Large intestine (tissue), 3 donors: ENCODE measurements around the gene ESRP2. TPM values are rescaled to one million over a fixed set of nuclear protein-coding genes. Genes with fewer than 3 reads are reported as not detected.

ENCODE experiments used
- DNase-seq, 2 donors: peaks; one replicate each; pipeline versions ENCODE4 v3.0.0 to v3.0.0-alpha.2; 2013
- H3K27ac ChIP-seq: one replicate; pipeline ENCODE4 v1.5.1; 2013; ENCODE audit warnings: low read length
- H3K27me3 ChIP-seq: 2 replicates; pipeline ENCODE4 v1.6.1; 2013; ENCODE audit warnings: low read length; ENCODE audit not compliant: control insufficient read depth, insufficient read depth
- H3K36me3 ChIP-seq: 2 replicates; pipeline ENCODE4 v1.6.1; 2013; ENCODE audit warnings: low read length; ENCODE audit not compliant: control insufficient read depth, insufficient read depth
- H3K4me1 ChIP-seq: one replicate; pipeline ENCODE4 v1.6.1; 2013; ENCODE audit warnings: low read length; ENCODE audit not compliant: control insufficient read depth, insufficient read depth
- H3K4me3 ChIP-seq: one replicate; pipeline ENCODE4 v1.5.1; 2013; ENCODE audit warnings: low read length
- H3K9me3 ChIP-seq: one replicate; pipeline ENCODE4 v1.6.1; 2013; ENCODE audit warnings: mild to moderate bottlenecking, low read depth, low read length, moderate library complexity; ENCODE audit not compliant: control insufficient read depth
- WGBS: methylation state at CpG from one replicate; pipeline ENCODE4 v1.1.5; 2013; ENCODE audit warnings: low lambda C conversion rate; ENCODE audit not compliant: insufficient coverage; 5-methylcytosine and 5-hydroxymethylcytosine counted together
- polyA plus RNA-seq: library from polyadenylated mRNA; unstranded; fragments of 120-200 nt; gene quantifications from one replicate; pipeline ENCODE4 v1.2.1, GENCODE V29; 2013

The ESRP2 gene
- polyA plus RNA-seq, 1 donor, result 40.0 TPM

DNA sequence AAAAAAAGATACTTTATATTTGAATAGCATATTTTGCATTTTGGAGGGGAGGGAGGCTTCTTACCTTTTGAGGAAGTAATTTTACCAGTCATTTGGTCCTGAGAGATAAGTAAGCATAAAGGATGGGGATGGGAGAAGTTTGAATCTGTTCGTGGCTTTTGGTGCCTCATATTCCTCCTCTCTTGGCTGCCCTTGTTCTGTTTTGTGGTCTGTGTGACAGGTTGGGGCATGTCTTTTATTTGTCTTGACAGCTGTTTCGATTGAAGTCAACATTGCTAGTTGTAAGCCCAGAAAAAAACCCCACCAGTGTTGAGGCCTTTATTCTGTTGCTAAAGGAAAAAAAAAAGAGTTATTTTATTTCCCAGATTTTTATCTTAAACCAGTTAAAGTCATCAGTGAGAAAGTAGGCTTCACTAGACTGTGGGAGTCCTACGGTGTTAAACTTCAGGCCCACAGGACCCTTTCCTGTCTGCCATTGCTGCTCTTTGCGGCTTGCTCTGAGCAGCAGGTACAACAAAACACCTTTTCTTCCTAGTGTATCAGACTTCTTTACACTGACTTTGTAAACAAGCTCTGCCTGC lies 39.8 kb upstream of the ESRP2 start:
- 40% methylated on average over 1 of the region's 4 CpGs for WGBS
- Histone ChIP-seq H3K9me3 (no peaks in the 10 kb centered on the region), H3K27ac (no peak overlapping the region), H3K36me3 (peaks cover 14% of the 10 kb centered on the region), H3K4me3 (no peak overlapping the region), H3K27me3 (no peaks in the 10 kb centered on the region), H3K4me1 (peaks cover 13% of the 10 kb centered on the region)
- DNase-seq, result no peak

DNA sequence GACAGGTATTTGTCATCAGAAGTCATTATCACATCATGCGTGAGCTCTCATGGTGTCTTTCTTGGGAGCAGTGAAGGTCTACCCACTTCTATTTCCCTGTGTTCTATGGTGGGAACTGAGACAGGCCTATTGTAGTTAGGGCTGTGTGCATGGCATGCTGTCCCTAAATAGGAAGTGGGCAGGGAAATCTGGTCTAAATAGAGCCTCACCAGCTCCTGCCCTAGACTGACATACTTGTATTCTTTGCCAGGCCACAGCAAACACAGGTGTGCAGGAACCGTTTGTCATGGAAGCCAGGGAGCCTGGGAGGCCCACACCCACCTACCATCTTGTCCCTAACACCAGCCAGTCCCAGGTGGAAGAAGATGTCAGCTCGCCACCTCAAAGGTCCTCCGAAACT lies 38.5 kb upstream of the ESRP2 start:
- DNase-seq, result no peak
- Histone ChIP-seq H3K4me3 (no peak overlapping the region), H3K36me3 (peaks cover 14% of the 10 kb centered on the region), H3K4me1 (peaks cover 13% of the 10 kb centered on the region), H3K9me3 (no peaks in the 10 kb centered on the region), H3K27ac (no peak overlapping the region), H3K27me3 (no peaks in the 10 kb centered on the region)
- WGBS, result 100% methylated on average over 1 of the region's 4 CpGs

DNA sequence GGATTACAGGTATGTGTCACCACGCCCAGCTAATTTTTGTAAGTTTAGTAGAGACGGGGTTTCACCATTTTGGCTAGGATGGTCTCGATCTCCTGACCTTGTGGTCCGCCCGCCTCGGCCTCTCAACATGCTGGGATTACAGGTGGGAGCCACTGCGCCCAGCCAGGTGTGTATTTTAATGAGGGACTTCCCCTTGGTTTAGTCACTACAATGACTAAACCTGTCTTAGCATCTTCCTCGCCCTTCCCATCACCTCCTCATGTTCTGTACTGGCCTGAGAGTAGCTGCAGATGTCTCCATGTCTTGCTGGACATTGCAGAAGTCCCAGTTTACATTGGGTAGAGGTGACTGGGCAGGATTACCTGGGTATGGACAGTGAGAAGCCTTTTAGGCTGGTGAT lies 38.0 kb upstream of the ESRP2 start:
- Histone ChIP-seq H3K4me1 (peaks cover 13% of the 10 kb centered on the region), H3K4me3 (no peak overlapping the region), H3K36me3 (peaks cover 14% of the 10 kb centered on the region), H3K27me3 (no peaks in the 10 kb centered on the region), H3K9me3 (no peaks in the 10 kb centered on the region), H3K27ac (no peak overlapping the region)
- 100% methylated on average over 2 of the region's 8 CpGs for WGBS
- no peak for DNase-seq

DNA sequence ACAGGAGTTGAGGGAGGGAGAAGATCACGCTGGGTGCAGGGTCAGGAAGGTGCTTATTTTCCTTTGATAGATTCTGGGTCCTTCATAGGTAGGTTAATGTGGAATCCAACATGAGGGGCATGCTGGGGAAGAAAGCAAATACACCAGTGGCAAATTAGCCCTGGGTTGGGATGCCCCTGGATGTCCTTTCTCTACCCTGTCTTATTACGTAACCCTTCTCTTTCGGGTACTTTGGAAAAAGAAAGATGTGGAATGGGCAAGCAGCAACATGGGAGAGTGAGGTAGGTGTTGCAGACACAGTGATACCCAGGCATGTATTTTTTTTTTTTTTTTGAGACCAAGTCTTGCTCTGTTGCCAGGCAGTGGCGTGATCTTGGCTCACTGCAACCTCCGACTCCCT lies 37.5 kb upstream of the ESRP2 start:
- peaks cover 13% of the 10 kb centered on the region for H3K4me1 ChIP-seq
- DNase-seq, result no peak
- no peaks in the 10 kb centered on the region for H3K27me3 ChIP-seq
- no CpG with 5 or more reads among the region's 5 CpGs for WGBS
- H3K27ac ChIP-seq, result no peak overlapping the region
- H3K36me3 ChIP-seq, result peaks cover 14% of the 10 kb centered on the region
- no peak overlapping the region for H3K4me3 ChIP-seq
- H3K9me3 ChIP-seq, result no peaks in the 10 kb centered on the region

DNA sequence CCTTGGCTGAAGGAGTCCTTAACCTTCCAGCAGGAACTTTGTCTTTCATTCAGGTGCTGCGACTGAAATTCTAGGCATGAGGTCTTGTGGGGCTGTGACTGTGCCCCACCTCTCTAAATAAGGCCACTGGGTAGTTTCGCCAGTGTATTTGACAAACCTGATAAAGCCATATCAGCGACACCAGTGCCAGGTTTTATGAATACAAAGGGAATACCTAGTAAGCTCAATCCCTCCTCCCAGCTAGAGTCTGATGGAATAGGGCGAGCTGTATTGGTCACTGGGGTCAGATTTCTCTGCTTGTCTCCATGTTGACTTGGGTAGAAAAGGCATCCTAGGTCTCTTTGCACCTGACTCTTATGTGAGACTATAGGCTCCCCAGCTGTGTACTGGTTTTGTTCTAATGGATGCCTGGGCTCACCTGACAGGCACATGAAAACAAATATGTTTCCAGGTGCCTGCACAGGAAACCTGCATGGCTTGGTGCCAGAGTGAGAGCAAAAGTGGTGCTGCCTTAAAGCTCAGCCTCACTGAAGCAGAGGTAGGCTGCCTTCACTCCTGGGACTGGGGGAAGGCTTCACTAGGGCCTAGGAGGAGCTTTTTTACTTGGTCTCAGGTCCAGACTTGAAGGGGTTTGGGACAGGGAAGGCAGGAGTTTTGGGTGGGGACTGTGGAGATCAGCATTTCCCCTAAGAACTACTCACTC lies 36.7 kb upstream of the ESRP2 start:
- H3K4me3 ChIP-seq, result no peak overlapping the region
- H3K36me3 ChIP-seq, result peaks cover 14% of the 10 kb centered on the region
- no peaks in the 10 kb centered on the region for H3K9me3 ChIP-seq
- H3K27ac ChIP-seq, result no peak overlapping the region
- DNase-seq, result peak in 1 of 2 donors; percentile 36
- no peaks in the 10 kb centered on the region for H3K27me3 ChIP-seq
- H3K4me1 ChIP-seq, result peaks cover 16% of the 10 kb centered on the region
- WGBS, result no CpG with 5 or more reads among the region's 4 CpGs

DNA sequence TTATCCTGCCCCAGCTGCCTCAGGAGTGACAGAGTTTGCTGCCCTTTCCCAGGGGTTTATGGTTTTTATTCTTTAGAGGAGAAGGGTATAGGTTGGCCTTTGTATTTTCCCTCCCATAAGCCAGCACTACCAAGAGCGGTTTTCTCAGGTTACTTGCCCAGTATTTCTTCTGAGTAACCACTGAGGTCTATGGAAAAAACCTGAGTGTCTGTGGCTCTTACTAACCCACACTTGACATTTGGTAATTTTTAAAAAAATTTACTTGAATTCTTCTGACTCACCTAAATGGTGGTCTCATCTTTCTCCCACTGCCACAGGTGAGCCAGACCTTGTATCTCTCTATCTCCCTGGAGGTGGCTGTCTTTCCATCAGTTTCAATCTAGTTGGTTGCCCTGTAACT lies 34.4 kb upstream of the ESRP2 start:
- H3K4me1 ChIP-seq, result peaks cover 30% of the 10 kb centered on the region
- no CpG with 5 or more reads among the region's 1 CpG for WGBS

DNA sequence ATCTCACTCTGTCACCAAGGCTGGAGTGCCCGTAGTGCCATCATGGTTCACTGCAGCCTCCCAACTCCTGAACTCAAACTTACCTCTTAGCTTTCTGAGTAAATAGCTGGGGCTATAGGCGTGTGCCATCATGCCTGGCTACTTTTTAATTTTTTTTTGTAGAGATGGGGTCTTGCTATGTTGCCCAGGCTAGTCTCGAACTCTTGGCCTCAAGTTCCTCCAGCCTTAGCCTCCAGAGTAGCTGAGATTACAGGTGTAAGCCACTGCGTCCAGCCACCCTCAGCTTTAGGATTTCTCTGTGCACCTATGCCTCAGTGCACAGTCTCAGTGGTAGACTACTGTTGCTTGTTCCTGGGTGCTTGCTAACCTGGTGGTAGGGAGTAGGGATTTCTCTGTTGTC lies 33.9 kb upstream of the ESRP2 start:
- H3K4me3 ChIP-seq, result no peak overlapping the region
- no peaks in the 10 kb centered on the region for H3K9me3 ChIP-seq
- no peaks in the 10 kb centered on the region for H3K27me3 ChIP-seq
- peaks cover 11% of the 10 kb centered on the region for H3K36me3 ChIP-seq
- 100% methylated on average over 1 of the region's 4 CpGs for WGBS
- peaks cover 35% of the 10 kb centered on the region for H3K4me1 ChIP-seq
- no peak for DNase-seq
- no peak overlapping the region for H3K27ac ChIP-seq

More for the DNA sequence above, 34.4 kb upstream of the ESRP2 start:
- Histone ChIP-seq H3K4me3 (no peak overlapping the region), H3K9me3 (no peaks in the 10 kb centered on the region), H3K27me3 (no peaks in the 10 kb centered on the region), H3K36me3 (peaks cover 14% of the 10 kb centered on the region), H3K27ac (no peak overlapping the region)
- no peak for DNase-seq

DNA sequence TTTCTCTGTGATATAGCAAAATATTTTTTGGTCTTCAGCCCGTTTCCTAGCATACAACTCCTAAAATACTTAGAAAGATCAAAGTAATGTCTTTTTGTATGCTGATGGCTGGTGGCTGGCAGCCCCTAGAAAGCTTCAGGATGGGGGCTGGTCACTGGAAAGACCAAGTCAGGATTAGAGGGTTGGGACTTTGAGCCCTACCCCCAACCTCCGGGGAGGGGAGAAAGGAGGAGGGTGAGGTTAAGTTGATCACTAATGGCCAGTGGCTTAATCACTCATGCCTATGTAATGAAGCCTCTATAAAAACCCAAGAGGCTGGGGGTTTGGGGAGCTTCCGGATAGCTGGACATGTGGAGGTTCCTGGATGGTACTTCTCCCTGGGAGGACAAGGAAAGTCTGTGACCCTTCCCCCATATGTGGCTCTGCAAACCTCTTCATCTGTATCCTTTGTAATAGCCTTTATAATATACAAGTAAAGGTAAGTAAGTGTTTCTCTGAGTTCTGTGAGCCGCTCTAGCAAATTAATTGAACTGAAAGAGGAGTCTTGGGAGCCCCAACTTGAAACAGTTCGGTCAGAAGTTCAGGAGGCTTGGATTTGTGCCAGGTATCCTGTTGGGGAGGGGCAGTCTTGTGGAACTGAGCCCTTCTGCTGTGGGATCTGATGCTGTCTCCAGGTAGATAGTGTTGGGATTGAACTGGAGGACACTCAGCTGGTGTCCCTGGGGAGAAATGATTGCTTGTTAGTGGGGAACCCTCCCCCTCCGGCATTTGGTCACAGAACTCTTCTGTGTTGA lies 31.9 kb upstream of the ESRP2 start:
- H3K27ac ChIP-seq, result peak overlapping the region; percentile 41
- H3K4me1 ChIP-seq, result peaks cover 39% of the 10 kb centered on the region
- no peaks in the 10 kb centered on the region for H3K27me3 ChIP-seq
- 33% methylated on average over 1 of the region's 6 CpGs for WGBS
- peak in 1 of 2 donors; percentile 65 for DNase-seq
- H3K9me3 ChIP-seq, result no peaks in the 10 kb centered on the region
- no peak overlapping the region for H3K4me3 ChIP-seq
- no peaks in the 10 kb centered on the region for H3K36me3 ChIP-seq

DNA sequence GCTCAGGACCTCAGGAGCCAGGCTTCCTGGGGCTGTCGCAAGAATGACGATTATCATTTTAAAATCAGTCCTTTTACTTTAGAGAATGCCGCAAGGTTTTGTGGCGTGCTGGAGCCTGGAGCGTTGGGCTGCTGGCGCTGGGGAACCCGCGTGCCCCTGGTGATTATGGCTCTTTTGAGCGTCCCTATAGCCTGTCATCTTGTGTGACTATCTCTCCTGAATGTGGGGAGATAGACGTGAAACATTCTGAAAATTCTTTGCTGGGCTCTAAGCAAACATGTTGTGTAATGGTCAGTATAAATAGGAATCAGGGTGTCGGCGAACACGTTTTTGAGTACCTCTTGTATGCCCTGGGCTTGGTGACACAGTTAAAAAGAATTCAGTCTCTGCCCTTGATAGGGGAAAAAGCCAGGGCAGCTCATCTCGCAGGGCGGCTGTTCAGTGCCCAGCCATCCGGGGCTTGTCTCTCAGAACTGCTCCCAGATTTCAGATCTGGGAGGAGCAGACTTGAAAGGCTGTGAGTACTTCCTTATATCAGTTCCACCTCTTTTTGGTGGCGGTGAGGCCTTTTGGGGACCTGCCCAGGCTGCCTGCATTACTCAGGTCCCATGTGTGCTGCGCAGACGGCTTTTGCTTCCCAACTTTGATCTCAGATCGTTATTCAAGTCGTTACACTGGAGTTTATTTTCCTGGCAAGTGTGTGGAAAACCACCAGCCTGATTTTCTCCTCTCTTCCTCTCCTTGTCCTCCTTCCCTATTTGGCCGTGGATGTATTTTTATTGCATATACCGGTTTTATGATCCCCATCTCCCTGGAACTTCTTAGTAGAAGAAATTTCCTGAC lies 29.4 kb upstream of the ESRP2 start:
- H3K4me1 ChIP-seq, result peaks cover 31% of the 10 kb centered on the region
- peak; percentile 62 to 89 for DNase-seq

More for the DNA sequence above, 29.4 kb upstream of the ESRP2 start:
- Histone ChIP-seq H3K4me3 (peak overlapping the region; percentile 69), H3K27me3 (no peaks in the 10 kb centered on the region), H3K36me3 (peaks cover 4% of the 10 kb centered on the region), H3K9me3 (no peaks in the 10 kb centered on the region), H3K27ac (peak overlapping the region; percentile 84)
- WGBS, result 10% methylated on average over 5 of the region's 23 CpGs
